SKM-1 treated with dmso at 0.1 percent for 144 hours (cell line): ENCODE results near the gene COQ8B.

Experiments
- DNase-seq: peaks from one replicate; lab custom pipeline; 2025; ENCODE audit not compliant: unreplicated experiment; lab: John Stamatoyannopoulos, UW

Gene COQ8B

GRCh38 chr19:40642051-40642706 is 74.5 kb downstream of the COQ8B start:
- no peak for DNase-seq
